Kidney epithelial cell (primary cell): ENCODE measurements around the gene NQO1. TPM values are rescaled to one million over a fixed set of nuclear protein-coding genes. Genes with fewer than 3 reads are reported as not detected.
A peak's percentile ranks its signal among the peaks of the same experiment; 100 is the strongest.

Source experiments
- DNase-seq: peaks from one replicate; pipeline ENCODE4 v3.0.0-alpha.2; 2010; ENCODE audit warnings: low read depth
- H3K27me3 ChIP-seq: 2 replicates; pipeline ENCODE4 v1.6.0; 2011; ENCODE audit warnings: low read length; ENCODE audit not compliant: control insufficient read depth, insufficient read depth
- H3K36me3 ChIP-seq: 2 replicates; pipeline ENCODE4 v1.5.1; 2011; ENCODE audit warnings: low read length; ENCODE audit not compliant: control insufficient read depth, insufficient read depth
- H3K4me3 ChIP-seq: 2 replicates; pipeline ENCODE4 v1.5.1; 2011; ENCODE audit warnings: low read depth, mild to moderate bottlenecking, control low read depth, low read length
- CTCF ChIP-seq: IDR thresholded peaks from 2 replicates; pipeline ENCODE4 v1.5.1; 2011; ENCODE audit warnings: mild to moderate bottlenecking, moderate library complexity, low read length, control low read depth, inconsistent platforms; ENCODE audit not compliant: insufficient read depth, poor library complexity, severe bottlenecking
- total RNA-seq: library from RNA; depleted of rRNA; stranded (reverse); fragments of >200 nt; gene quantifications from 2 replicates; pipeline ENCODE4 v1.2.3, GENCODE V29; 2015

Gene NQO1
- total RNA-seq, 1 donor from 2014 or later = 38.7 TPM

- Histone ChIP-seq H3K27me3 (no peaks in the 10 kb centered on the region), H3K4me3 (no peak overlapping the region), H3K36me3 (no peaks in the 10 kb centered on the region)
- TF ChIP-seq CTCF = no peak
- no peak for DNase-seq
These were observed 14.1 kb downstream of the NQO1 start for GRCh38 chr16:69712277-69712676.

DNA sequence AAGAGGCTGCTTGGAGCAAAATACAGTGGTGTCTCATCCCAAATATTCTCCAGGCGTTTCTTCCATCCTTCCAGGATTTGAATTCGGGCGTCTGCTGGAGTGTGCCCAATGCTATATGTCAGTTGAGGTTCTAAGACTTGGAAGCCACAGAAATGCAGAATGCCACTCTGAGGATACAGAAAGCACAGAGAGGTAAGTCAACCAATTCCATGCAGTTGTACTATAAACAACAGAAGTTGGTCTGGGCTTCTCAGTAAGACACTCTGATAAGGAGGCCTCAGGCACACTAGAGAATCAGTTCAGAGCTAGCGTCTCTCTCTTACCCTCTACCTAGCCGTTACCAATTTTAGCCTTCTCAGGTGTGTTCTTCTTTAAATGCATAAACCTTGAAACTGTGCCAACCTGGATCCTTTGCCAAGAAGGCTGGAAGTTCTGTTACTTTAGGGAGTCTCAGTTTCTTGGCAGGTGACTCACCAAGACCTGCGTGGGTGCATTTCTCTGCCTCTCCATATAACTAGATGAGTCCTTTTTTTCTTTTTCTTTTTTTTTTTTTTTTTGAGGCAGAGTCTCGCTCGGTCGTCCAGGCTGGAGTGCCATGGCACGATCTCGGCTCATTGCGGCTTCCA, 15.1 kb downstream of the NQO1 start:
- DNase-seq = peak; percentile 63
- no peak for TF ChIP-seq CTCF
- Histone ChIP-seq H3K36me3 (no peaks in the 10 kb centered on the region), H3K27me3 (no peaks in the 10 kb centered on the region), H3K4me3 (no peak overlapping the region)

GRCh38 chr16:69709456-69710084, 16.8 kb downstream of the NQO1 start:
- DNase-seq = no peak
- H3K27me3 ChIP-seq = no peaks in the 10 kb centered on the region
- no peak overlapping the region for H3K4me3 ChIP-seq
- no peaks in the 10 kb centered on the region for H3K36me3 ChIP-seq
- peak; percentile 52 for TF ChIP-seq CTCF

GRCh38 chr16:69707920-69708683, 18.3 kb downstream of the NQO1 start:
- no peak overlapping the region for H3K4me3 ChIP-seq
- no peaks in the 10 kb centered on the region for H3K36me3 ChIP-seq
- no peak for TF ChIP-seq CTCF
- DNase-seq = no peak
- no peaks in the 10 kb centered on the region for H3K27me3 ChIP-seq

DNA sequence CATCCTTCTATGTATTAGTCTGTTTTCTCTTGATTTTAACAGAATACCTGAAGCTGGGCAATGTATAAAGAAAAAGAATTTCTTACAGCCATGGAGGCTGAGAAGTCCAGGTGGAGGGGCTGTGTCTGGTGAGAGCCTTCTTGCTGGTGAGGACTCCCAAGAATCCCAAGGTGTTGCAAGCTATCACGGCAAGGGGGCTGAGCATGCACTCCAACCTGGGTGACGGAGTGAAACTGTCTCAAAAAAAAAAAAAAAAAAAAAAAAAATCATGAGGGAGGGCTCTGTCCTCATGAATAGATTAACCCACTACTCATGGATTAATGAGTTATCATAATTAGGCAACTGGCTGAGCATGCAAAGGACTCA, 19.4 kb downstream of the NQO1 start:
- no peaks in the 10 kb centered on the region for H3K27me3 ChIP-seq
- no peaks in the 10 kb centered on the region for H3K36me3 ChIP-seq
- no peak for TF ChIP-seq CTCF
- no peak for DNase-seq
- no peak overlapping the region for H3K4me3 ChIP-seq
